Gastroesophageal sphincter (tissue), 4 donors: ENCODE data around the gene PRSS21. TPM values are rescaled to one million over a fixed set of nuclear protein-coding genes. Genes with fewer than 3 reads are reported as not detected.

ENCODE experiments used
- ATAC-seq: fragments of 150-250 bp; one replicate; pipeline ENCODE4 v1.9.1; 2016; ENCODE audit warnings: mild to moderate bottlenecking, moderate library complexity
- H3K27ac ChIP-seq, 4 donors: fragments of 200-600 bp; sonication (generic) in 3 of 4; 1 replicate in 3 of 4; 2 replicates in 1 of 4; pipeline ENCODE4 v1.5.1; 2016 to 2019
- H3K27me3 ChIP-seq: fragments of 200-600 bp; sonication (generic); one replicate; pipeline ENCODE4 v1.5.1; 2019
- H3K36me3 ChIP-seq, 2 donors: fragments of 200-600 bp; sonication (generic); one replicate each; pipeline ENCODE4 v1.5.1; 2019; ENCODE audit warnings: control low read depth in 1 of 2
- H3K4me1 ChIP-seq, 3 donors: fragments of 200-600 bp; sonication (generic); 1 replicate in 2 of 3; 2 replicates in 1 of 3; pipeline ENCODE4 v1.5.1; 2016 to 2019; ENCODE audit warnings: control low read depth in 2 of 3
- H3K4me3 ChIP-seq, 2 donors: fragments of 200-600 bp; sonication (generic); one replicate each; pipeline ENCODE4 v1.5.1; 2019; ENCODE audit warnings: mild to moderate bottlenecking in 1 of 2, moderate library complexity in 1 of 2
- H3K9me3 ChIP-seq, 3 donors: fragments of 200-600 bp; sonication (generic); one replicate each; pipeline ENCODE4 v1.5.1; 2017 to 2019; ENCODE audit warnings: control low read depth in 2 of 3
- CTCF ChIP-seq, 4 experiments: fragments of 200-600 bp in 2 of 4; fragments of 450-650 bp in 2 of 4; sonication (generic) in 1 of 4; IDR thresholded peaks; one replicate each; pipeline ENCODE4 v1.5.1; 2017 to 2019; ENCODE audit warnings: antibody characterized with exemption in 4 of 4, mild to moderate bottlenecking in 2 of 4, moderate library complexity in 2 of 4
- EP300 ChIP-seq: sonication (generic); formaldehyde crosslinking; IDR thresholded peaks from one replicate; pipeline ENCODE4 v1.6.1; 2017; ENCODE audit warnings: antibody characterized with exemption, mild to moderate bottlenecking
- POLR2A ChIP-seq, 2 donors: fragments of 450-650 bp; IDR thresholded peaks; one replicate each; pipeline ENCODE4 v1.6.1; 2017; ENCODE audit warnings: antibody characterized with exemption in 2 of 2, mild to moderate bottlenecking in 2 of 2, moderate library complexity in 1 of 2
- POLR2AphosphoS5 ChIP-seq: sonication (generic); formaldehyde crosslinking; IDR thresholded peaks from one replicate; pipeline ENCODE4 v1.6.1; 2017; ENCODE audit warnings: antibody characterized with exemption
- WGBS, 2 donors: methylation state at CpG; one replicate each; pipeline ENCODE4 v1.1.5; 2018; ENCODE audit warnings: low coverage in 1 of 2; 5-methylcytosine and 5-hydroxymethylcytosine counted together
- total RNA-seq, 4 donors: library from RNA; depleted of rRNA; stranded (reverse); fragments of >200 nt; gene quantifications; one replicate each; pipeline ENCODE4 v1.1.0, GENCODE V29; 2016

Gene PRSS21
- total RNA-seq, 4 donors from 2014 or later = not detected

DNA sequence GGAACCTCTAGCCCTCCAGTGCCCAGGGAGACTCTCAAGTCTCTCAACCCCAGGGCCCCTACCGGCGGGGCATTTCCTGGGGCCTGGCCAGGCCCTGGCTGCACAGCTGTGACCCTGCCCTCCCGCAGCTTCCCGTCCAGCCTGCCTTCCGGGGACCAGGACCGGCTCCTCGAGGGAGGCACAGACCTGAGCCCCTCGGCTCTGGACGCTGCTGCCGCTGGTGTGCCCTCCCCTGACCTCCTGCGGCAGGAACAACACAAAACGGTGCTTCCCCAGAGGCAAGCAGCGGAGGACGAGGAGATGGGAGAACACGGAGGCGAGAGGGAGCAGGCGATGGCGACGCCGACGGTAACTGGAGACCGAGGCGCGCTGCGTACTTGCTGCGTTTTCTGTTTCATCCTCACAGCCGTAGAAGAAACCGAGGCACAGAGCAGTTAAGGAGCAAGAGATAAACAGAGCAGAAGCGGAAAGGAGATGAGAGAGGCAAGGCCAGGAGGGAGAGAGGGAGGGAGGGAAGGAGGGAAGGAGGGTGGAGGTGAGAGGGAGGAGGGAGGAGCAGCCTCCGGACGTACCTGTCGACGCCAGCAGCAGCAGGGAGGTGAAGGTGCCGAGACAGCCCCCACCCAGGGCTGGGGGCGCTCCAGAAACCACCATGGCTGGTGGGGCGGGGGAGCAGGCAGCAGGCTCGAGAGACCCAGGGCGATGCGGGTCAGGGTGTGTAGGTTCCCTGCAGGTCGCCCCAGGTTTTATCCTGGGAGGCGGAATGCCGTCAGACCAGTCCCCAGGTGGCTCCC is 40.6 kb downstream of the PRSS21 start, which contains the start of gene PRSS22:
Gene PRSS22 (minus strand): TSS at position 720 of the 794 bp plus-strand sequence. CDS start 66 bp downstream, at position 654.
- peaks cover 0 to 32% (median 0%) of the 10 kb centered on the region in 3 donors for H3K9me3 ChIP-seq
- H3K4me1 ChIP-seq = peaks cover 0 to 10% (median 0%) of the 10 kb centered on the region in 3 donors
- TF ChIP-seq EP300 = no peak
- TF ChIP-seq CTCF (IDR thresholded peaks at IDR 0.05) = no peak
- no peak for TF ChIP-seq POLR2A (IDR thresholded peaks at IDR 0.05)
- no peak for TF ChIP-seq POLR2AphosphoS5
- H3K27me3 ChIP-seq = peaks cover 94% of the 10 kb centered on the region
- ATAC-seq = no peak
- 0 to 6% methylated on average over 18 to 25 of the region's 42 CpGs for WGBS, 2 donors
- H3K27ac ChIP-seq = no peak within 1 kb of the TSS
- H3K36me3 ChIP-seq = no peaks in the 10 kb centered on the region
- no peak within 1 kb of the TSS for H3K4me3 ChIP-seq

GRCh38 chr16:2858245-2859025 is 41.4 kb downstream of the PRSS21 start:
- no peaks in the 10 kb centered on the region for H3K36me3 ChIP-seq
- H3K4me1 ChIP-seq = peaks cover 0 to 10% (median 0%) of the 10 kb centered on the region in 3 donors
- TF ChIP-seq POLR2A (IDR thresholded peaks at IDR 0.05) (no peak), POLR2AphosphoS5 (no peak), CTCF (IDR thresholded peaks at IDR 0.05) (no peak), EP300 (no peak)
- H3K9me3 ChIP-seq = peaks cover 0 to 27% (median 0%) of the 10 kb centered on the region in 3 donors
- no CpG with 5 or more reads among the region's 23 CpGs for WGBS, 2 donors
- H3K4me3 ChIP-seq = no peak overlapping the region
- ATAC-seq = no peak
- peaks cover 93% of the 10 kb centered on the region for H3K27me3 ChIP-seq
- H3K27ac ChIP-seq = no peak overlapping the region

DNA sequence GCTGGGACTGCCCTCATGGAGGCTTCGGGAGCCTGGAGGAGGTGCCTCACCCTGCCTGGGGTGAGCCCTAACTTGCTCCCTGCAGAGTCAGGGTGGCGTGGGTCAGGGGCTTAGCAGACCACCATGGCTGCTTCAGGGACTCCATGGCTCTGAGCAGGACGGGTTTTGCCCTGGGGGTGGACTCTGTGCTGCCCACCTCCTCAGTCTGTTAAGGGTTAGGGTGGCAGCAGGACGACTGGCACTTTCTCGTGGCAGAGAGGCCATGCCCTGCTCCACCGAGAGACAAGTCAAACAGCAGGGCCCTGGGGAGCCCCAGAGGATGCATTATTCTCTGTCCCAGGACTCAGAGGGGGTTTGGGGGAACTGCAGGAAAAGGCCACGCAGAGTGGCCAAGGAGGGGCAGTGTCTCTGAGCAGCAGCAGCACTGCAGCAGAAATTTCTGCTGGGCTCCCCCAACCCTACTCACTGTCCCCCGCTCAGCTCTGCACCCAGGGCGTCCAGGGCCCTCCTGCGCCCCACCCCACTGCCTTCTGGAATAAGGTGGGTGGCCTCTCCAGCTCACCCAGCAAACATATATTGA is 42.7 kb downstream of the PRSS21 start:
- Histone ChIP-seq H3K27me3 (peaks cover 86% of the 10 kb centered on the region), H3K36me3 (no peaks in the 10 kb centered on the region), H3K27ac (no peak overlapping the region), H3K4me3 (no peak overlapping the region), H3K9me3 (peaks cover 0 to 14% (median 0%) of the 10 kb centered on the region in 3 donors), H3K4me1 (peaks cover 0 to 10% (median 0%) of the 10 kb centered on the region in 3 donors)
- no peak for ATAC-seq
- 40% methylated on average over 1 of the region's 10 CpGs; no CpG with 5 or more reads in 1 of the 2 donors for WGBS, 2 donors
- TF ChIP-seq POLR2AphosphoS5 = no peak
- no peak for TF ChIP-seq POLR2A (IDR thresholded peaks at IDR 0.05)

DNA sequence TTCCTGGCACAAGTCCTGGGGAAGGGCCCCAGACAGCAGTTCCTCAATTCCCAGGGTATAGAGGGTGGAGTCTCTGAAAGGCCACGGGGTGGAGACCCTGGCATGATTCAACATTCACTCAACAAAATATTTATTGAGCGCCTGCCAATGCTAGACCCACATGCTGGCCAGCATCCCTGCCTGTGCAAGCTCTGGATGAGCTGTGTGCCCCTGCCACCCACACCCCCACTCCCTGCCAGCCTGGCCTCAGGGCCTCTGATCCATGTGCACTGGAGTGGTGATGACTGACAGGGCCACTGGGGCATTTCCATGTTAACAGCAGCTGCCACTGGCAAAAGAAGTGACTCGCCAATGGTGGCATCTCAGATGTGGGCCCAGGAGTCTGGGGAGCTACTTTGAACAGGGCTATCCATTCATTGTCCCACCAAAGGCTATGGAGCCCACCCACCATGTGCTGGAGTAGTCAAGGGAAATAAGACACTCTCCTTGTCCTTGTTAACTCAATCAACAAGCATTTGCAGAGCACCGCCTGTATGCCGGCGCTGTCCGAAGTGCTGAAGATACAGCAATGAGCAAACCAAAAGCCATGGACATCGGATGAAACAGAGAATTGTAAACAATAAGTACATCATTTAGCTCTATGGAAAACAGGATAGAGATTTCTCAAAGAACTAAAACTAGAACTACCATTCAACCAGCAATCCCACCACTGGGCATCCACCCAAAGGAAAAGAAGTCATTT is 44.0 kb downstream of the PRSS21 start:
- H3K4me3 ChIP-seq = no peak overlapping the region
- WGBS, 2 donors = 65% methylated on average over 5 of the region's 8 CpGs; no CpG with 5 or more reads in 1 of the 2 donors
- peaks cover 0 to 14% (median 0%) of the 10 kb centered on the region in 3 donors for H3K9me3 ChIP-seq
- TF ChIP-seq EP300 = no peak
- no peak for TF ChIP-seq CTCF (IDR thresholded peaks at IDR 0.05)
- no peak for TF ChIP-seq POLR2AphosphoS5
- no peaks in the 10 kb centered on the region for H3K36me3 ChIP-seq
- ATAC-seq = no peak
- peaks cover 0 to 10% (median 0%) of the 10 kb centered on the region in 3 donors for H3K4me1 ChIP-seq
- H3K27ac ChIP-seq = no peak overlapping the region
- peaks cover 91% of the 10 kb centered on the region for H3K27me3 ChIP-seq
